Ramos (cell line): ENCODE data around the gene GIPR.

Source experiments
- in situ Hi-C: fragments of 300-500 bp; cut with MboI; formaldehyde crosslinking; loops from one replicate; pipeline ENCODE4 v1.14.3; 2022; ENCODE audit warnings: low sequenced_read_pairs; ENCODE audit not compliant: unreplicated experiment

GIPR gene

GRCh38 chr19:45729800-45730290 lies 61.8 kb downstream of the GIPR start:
- in situ Hi-C loops, result no loop called here

- in situ Hi-C loops, result no loop called here
Observed at GRCh38 chr19:45730368-45731288, 62.6 kb downstream of the GIPR start, which contains the start of gene FBXO46. Gene FBXO46 (minus strand): TSS chr19:45730896. CDS start chr19:45713495, 17,401 bp downstream.
